Sigmoid colon (tissue), 7 donors: ENCODE data around the gene MORN5. TPM values are rescaled to one million over a fixed set of nuclear protein-coding genes. Genes with fewer than 3 reads are reported as not detected.

Source experiments
- DNase-seq: peaks from one replicate; pipeline ENCODE4 v3.0.0-alpha.2; 2019
- H3K27ac ChIP-seq, 4 donors: fragments of 200-600 bp; sonication (generic); one replicate each; pipeline ENCODE4 v1.5.1; 2016 to 2019; ENCODE audit warnings: mild to moderate bottlenecking in 1 of 4
- H3K27me3 ChIP-seq, 3 donors: fragments of 200-600 bp; sonication (generic); one replicate each; pipeline ENCODE4 v1.5.1; 2019; ENCODE audit warnings: mild to moderate bottlenecking in 1 of 3
- H3K36me3 ChIP-seq, 4 donors: fragments of 200-600 bp; sonication (generic); one replicate each; pipeline ENCODE4 v1.5.1; 2016 to 2019
- H3K4me1 ChIP-seq, 4 donors: fragments of 200-600 bp; sonication (generic); one replicate each; pipeline ENCODE4 v1.5.1; 2017 to 2019
- H3K4me3 ChIP-seq, 4 donors: fragments of 200-600 bp; sonication (generic); one replicate each; pipeline ENCODE4 v1.5.1; 2017 to 2019; ENCODE audit warnings: mild to moderate bottlenecking in 2 of 4, moderate library complexity in 1 of 4
- H3K9me3 ChIP-seq, 4 donors: fragments of 200-600 bp in 3 of 4; sonication (generic) in 3 of 4; one replicate each; pipeline versions ENCODE4 v1.5.1 to v1.6.1; 2013 to 2019
- CTCF ChIP-seq, 4 experiments: fragments of 450-650 bp in 3 of 4; fragments of 200-600 bp in 1 of 4; IDR thresholded peaks; one replicate each; pipeline ENCODE4 v1.5.1; 2016 to 2019; ENCODE audit warnings: antibody characterized with exemption in 4 of 4, mild to moderate bottlenecking in 3 of 4, moderate library complexity in 2 of 4
- EP300 ChIP-seq, 4 donors: sonication (generic); formaldehyde crosslinking; IDR thresholded peaks; one replicate each; pipeline ENCODE4 v1.6.1; 2017; ENCODE audit warnings: antibody characterized with exemption in 4 of 4
- POLR2A ChIP-seq, 2 donors: fragments of 450-650 bp; IDR thresholded peaks; one replicate each; pipeline ENCODE4 v1.6.1; 2016; ENCODE audit warnings: antibody characterized with exemption in 2 of 2, mild to moderate bottlenecking in 2 of 2, moderate library complexity in 2 of 2
- POLR2AphosphoS5 ChIP-seq, 4 donors: sonication (generic); formaldehyde crosslinking; IDR thresholded peaks; one replicate each; pipeline ENCODE4 v1.6.1; 2017; ENCODE audit warnings: antibody characterized with exemption in 4 of 4
- WGBS, 2 donors: extraction: QIAGEN DNeasy Blood & Tissue Kit; methylation state at CpG; one replicate each; pipeline ENCODE4 v1.1.7; 2013; 5-methylcytosine and 5-hydroxymethylcytosine counted together
- intact Hi-C: fragments of 100-400 bp; cut with DNase I; formaldehyde crosslinking; loops from one replicate; pipeline ENCODE4 v1.15.1; 2023
- polyA plus RNA-seq, 3 donors: library from polyadenylated mRNA; stranded (reverse); fragments of 200-250 nt; gene quantifications; one replicate each; pipeline ENCODE4 v1.2.3, GENCODE V29; 2013
- total RNA-seq, 4 donors: library from RNA; depleted of rRNA; stranded (reverse); fragments of >200 nt; gene quantifications; one replicate each; pipeline ENCODE4 v1.1.0, GENCODE V29; 2016
- donor health status: healthy with polysubstance abuse.
- donor health status: Bipolar disorder and iron deficiency.
- donor health status: healthy.

Gene MORN5
- total and polyA plus RNA-seq, 7 donors = 2.4 to 45.7 (median 30.3) TPM; not detected in 1

GRCh38 chr9:122180633-122181032 lies 20.9 kb downstream of the MORN5 start:
- Histone ChIP-seq H3K4me3 (no peak overlapping the region), H3K4me1 (no peaks in the 10 kb centered on the region), H3K27ac (no peak overlapping the region), H3K27me3 (no peaks in the 10 kb centered on the region), H3K36me3 (peaks cover 0 to 42% (median 7%) of the 10 kb centered on the region in 4 donors), H3K9me3 (no peaks in the 10 kb centered on the region)
- DNase-seq = no peak
- TF ChIP-seq CTCF (IDR thresholded peaks at IDR 0.05) = no peak
- TF ChIP-seq EP300 (IDR thresholded peaks at IDR 0.05) = no peak
- TF ChIP-seq POLR2AphosphoS5 (IDR thresholded peaks at IDR 0.05) = no peak
- no peak for TF ChIP-seq POLR2A (IDR thresholded peaks at IDR 0.05)
- intact Hi-C loops = no loop called here
- WGBS, 2 donors = 58 to 75% methylated on average over 4 of the region's 4 CpGs

DNA sequence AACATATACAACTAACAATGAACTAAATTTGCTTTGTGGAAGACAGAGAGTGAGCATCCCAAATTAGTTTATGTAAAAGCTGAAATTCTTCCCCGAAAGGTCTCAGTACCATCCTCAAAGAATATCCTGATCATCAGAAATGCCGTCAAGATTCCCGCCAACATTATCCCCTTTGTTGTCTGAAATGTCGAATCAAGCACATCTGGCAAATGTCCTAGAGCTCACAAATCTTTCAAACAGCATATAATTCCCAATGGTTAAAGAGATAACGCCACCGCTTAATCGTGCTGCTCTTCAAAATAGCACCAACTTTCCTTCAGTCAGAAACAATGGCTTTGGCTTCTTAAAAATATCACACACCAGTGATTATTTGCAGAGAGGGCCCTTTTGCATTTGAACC lies 23.8 kb downstream of the MORN5 start:
- TF ChIP-seq POLR2AphosphoS5 (IDR thresholded peaks at IDR 0.05) = no peak
- no peak for TF ChIP-seq EP300 (IDR thresholded peaks at IDR 0.05)
- no peak for TF ChIP-seq POLR2A (IDR thresholded peaks at IDR 0.05)
- no peak for TF ChIP-seq CTCF (IDR thresholded peaks at IDR 0.05)
- no peaks in the 10 kb centered on the region for H3K9me3 ChIP-seq
- no peak overlapping the region for H3K27ac ChIP-seq
- H3K36me3 ChIP-seq = peaks cover 0 to 31% (median 6%) of the 10 kb centered on the region in 4 donors
- H3K4me1 ChIP-seq = no peaks in the 10 kb centered on the region
- H3K27me3 ChIP-seq = no peaks in the 10 kb centered on the region
- intact Hi-C loops = no loop called here
- no peak overlapping the region for H3K4me3 ChIP-seq
- 74 to 82% methylated on average over 7 of the region's 7 CpGs for WGBS, 2 donors
- no peak for DNase-seq

GRCh38 chr9:122184551-122184950 lies 24.8 kb downstream of the MORN5 start:
- no peaks in the 10 kb centered on the region for H3K27me3 ChIP-seq
- no peak for TF ChIP-seq EP300 (IDR thresholded peaks at IDR 0.05)
- no peak for TF ChIP-seq POLR2AphosphoS5 (IDR thresholded peaks at IDR 0.05)
- TF ChIP-seq POLR2A (IDR thresholded peaks at IDR 0.05) = no peak
- no peak for TF ChIP-seq CTCF (IDR thresholded peaks at IDR 0.05)
- no peak overlapping the region for H3K4me3 ChIP-seq
- no peak overlapping the region for H3K27ac ChIP-seq
- DNase-seq = no peak
- intact Hi-C loops = no loop called here
- H3K9me3 ChIP-seq = no peaks in the 10 kb centered on the region
- H3K4me1 ChIP-seq = no peaks in the 10 kb centered on the region
- H3K36me3 ChIP-seq = peaks cover 0 to 27% (median 4%) of the 10 kb centered on the region in 4 donors
- WGBS, 2 donors = 84 to 88% methylated on average over 1 of the region's 1 CpG

DNA sequence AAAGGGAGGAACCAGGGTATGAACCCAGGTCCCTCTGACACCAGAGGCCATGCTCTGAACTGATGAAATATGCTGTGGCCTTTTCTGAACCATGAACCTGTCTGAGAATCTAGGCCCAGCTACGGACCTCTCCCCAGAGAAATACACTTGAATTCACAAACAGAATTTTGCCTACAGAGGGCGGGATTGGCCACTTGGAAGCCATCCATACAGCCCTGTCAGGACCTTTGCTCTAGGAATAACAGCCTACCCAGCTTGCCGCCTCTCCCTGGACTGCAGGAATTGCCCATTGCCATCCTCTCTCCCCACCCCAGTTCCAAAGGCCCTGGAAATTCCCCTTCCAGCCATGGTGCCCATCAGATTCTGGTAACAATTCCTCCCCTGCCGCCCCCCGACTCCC lies 26.6 kb downstream of the MORN5 start:
- DNase-seq = no peak
- Histone ChIP-seq H3K9me3 (no peaks in the 10 kb centered on the region), H3K27me3 (no peaks in the 10 kb centered on the region), H3K27ac (no peak overlapping the region), H3K36me3 (peaks cover 0 to 29% (median 1%) of the 10 kb centered on the region in 4 donors), H3K4me3 (no peak overlapping the region), H3K4me1 (no peaks in the 10 kb centered on the region)
- 23 to 74% methylated on average over 5 of the region's 5 CpGs for WGBS, 2 donors
- TF ChIP-seq POLR2A (IDR thresholded peaks at IDR 0.05) (no peak), POLR2AphosphoS5 (IDR thresholded peaks at IDR 0.05) (no peak), CTCF (IDR thresholded peaks at IDR 0.05) (no peak), EP300 (IDR thresholded peaks at IDR 0.05) (no peak)
- intact Hi-C loops = no loop called here

- peaks cover 0 to 28% (median 0%) of the 10 kb centered on the region in 4 donors for H3K36me3 ChIP-seq
- intact Hi-C loops = no loop called here
- no peak overlapping the region for H3K4me3 ChIP-seq
- TF ChIP-seq POLR2AphosphoS5 (IDR thresholded peaks at IDR 0.05) (no peak), POLR2A (IDR thresholded peaks at IDR 0.05) (no peak), EP300 (IDR thresholded peaks at IDR 0.05) (no peak), CTCF (IDR thresholded peaks at IDR 0.05) (no peak)
- H3K27me3 ChIP-seq = no peaks in the 10 kb centered on the region
- H3K4me1 ChIP-seq = no peaks in the 10 kb centered on the region
- no peaks in the 10 kb centered on the region for H3K9me3 ChIP-seq
- WGBS, 2 donors = 83 to 90% methylated on average over 8 of the region's 8 CpGs
- H3K27ac ChIP-seq = no peak overlapping the region
- no peak for DNase-seq
Observed at GRCh38 chr9:122186777-122187470, 27.2 kb downstream of the MORN5 start.
